Stimulated activated CD8-positive, alpha-beta memory T cell treated with anti-CD3 and anti-CD28 coated beads, Interleukin-15, amount 100 ng/mL, for 48 hours (primary cell): ENCODE data around the gene SLC8A2.
"Not testable (repeated sequence)": the region's sequence is repeated elsewhere in the genome, so short reads cannot be mapped to it uniquely, and the experiment has no call there.

ENCODE experiments used
- DNase-seq, 2 donors: peaks; one replicate each; pipeline ENCODE4 v3.0.0-alpha.2; 2020; ENCODE audit warnings: low read depth in 2 of 2

The SLC8A2 gene

DNA sequence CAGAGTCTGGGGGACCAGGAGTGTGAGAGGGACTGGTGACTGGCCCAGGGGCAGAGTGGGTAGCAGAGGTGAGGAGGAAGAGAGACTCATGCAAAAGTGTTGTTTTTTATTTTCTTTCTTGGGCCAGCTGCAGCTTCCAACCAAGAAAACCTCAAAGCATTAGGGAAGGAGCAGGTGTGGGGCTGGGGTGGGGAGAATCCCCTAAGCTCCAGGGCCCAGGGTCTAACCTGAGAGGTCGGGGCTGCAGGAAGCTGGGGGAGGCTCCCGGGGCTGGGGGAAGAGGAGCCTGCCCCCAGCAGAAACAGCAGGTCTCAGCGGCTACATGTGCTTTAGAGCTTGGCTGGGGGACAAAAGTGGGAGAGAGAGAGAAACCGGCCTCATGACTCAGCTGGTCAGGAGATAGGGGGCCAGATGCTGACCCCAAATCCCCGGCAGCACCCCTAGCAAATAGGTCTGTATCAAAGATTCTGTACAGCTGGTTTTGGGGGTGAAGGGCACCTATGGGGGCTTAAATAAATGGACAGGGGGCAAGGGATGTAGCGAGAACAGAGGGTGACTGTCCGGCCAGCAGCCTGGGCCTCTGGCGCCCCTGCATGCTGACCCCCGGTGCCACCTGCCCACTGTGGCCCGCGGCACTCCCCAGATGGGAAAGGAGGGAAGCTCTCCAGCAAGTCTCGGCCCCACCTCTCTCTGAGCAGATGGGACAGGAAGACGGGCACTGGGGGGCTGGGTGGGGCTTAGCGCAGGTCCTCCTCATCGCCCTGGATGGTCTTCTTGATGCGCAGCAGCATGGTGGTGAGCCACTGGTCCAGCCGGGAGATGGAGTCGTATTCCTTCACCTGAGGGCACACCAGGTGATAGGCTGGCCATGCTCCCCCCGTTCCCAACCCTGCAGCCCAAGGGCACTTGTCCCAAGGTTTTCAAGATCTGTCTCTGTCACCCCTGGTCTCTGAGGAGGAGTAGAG, 16.1 kb upstream of the SLC8A2 start:
- DNase-seq = no peak

DNA sequence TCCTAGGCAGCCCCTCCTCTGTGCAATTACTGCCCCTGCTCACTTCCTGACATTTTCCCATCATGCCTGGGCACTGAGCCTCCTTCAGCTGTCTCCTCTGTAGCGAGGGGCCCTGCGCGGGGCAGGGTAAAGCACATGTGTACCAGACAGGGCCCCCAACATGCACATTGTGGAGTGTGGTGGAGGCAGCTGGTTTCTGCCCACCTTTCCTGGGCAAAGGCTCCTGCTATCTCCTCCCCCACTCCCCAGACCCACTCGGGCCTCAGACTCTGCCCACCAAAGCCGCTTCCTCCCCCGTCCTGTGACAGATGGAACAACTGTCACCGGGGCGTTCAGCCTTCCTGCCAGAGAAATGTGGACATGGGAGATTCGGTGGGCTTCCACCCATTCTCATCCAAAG, 15.2 kb upstream of the SLC8A2 start:
- no peak for DNase-seq

DNA sequence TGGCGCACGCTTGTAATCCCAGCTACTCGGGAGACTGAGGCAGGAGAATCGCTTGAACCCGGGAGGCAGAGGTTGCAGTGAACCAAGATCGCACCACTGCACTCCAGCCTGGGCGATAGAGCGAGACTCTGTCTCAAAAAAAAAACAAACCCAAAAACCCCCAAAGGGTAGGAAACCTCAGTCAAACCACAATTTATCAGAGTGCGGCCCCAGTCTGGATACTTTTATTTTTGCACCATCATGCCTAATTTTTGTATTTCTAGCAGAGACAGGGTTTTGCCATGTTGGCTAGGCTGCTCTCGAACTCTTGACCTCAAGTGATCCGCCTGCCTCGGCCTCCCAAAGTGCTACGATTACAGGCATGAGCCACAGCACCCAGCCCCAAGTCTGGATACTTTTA, 14.5 kb upstream of the SLC8A2 start:
- not testable (repeated sequence) for DNase-seq

DNA sequence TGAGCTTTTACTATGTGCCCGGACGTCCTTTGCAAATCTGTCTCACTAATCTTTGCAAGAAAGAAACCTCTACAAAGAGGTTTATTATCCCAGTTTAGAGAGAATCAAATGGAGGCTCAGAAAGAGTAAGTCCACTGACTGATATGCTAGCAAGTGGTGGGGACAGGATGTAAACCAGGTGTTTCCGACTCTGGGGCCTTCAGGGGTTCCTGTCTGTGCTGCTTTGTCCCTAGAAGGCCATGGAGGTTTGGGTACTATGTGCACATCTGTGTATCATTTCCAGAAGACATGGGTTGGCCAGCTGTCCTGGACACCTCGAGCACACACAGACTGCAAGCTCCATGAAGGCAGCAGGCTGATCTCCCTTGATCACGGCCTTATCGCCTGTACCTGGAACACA, 13.5 kb upstream of the SLC8A2 start:
- DNase-seq = no peak

DNA sequence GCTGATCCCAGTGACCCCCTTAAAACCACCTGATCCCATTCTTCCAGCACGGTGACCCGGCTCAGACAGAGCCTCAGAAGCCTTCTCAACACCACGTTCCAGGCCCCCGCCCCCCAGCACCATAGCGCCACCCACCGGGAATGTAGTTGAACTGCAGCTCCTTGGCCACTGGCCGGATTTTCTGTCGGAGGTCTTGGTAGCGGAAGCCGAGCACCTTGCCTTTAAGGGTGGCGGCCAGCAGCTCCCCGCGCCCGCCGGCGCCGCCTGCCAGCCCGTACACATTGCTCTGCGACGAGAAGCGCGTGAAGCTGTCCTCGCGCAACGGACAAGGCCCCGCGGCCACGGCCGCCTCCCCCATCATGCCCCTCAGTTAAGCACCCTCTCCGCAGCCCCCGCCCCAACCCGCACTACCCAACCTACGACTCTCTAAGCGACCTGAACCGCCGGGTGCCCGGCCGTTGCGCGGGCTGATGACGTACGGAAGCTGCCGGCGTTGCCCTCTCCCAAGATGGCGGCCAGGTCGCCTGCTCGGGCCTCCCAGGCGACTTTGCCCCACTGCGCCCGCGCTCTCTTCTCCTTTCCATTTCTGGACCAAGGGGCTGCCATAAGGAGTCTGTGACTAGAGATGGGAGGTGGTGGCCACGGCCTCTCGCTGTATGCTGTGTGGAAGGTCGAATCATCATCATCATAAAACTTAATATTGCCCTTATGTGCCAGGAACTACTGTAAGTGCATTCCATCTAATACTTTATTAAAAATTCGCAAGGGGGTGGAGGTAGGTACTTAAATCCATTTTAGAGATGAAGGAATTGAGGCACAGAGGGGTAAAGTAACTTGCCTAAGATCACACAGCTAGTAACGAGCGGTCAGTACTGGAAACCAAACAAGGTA, 12.4 kb upstream of the SLC8A2 start, which contains the start of gene KPTN:
TSS of gene KPTN (minus strand) at position 420 of the 891 bp plus-strand sequence. CDS start at position 361, 59 bp downstream.
- peak; percentile 82 to 86 for DNase-seq

DNA sequence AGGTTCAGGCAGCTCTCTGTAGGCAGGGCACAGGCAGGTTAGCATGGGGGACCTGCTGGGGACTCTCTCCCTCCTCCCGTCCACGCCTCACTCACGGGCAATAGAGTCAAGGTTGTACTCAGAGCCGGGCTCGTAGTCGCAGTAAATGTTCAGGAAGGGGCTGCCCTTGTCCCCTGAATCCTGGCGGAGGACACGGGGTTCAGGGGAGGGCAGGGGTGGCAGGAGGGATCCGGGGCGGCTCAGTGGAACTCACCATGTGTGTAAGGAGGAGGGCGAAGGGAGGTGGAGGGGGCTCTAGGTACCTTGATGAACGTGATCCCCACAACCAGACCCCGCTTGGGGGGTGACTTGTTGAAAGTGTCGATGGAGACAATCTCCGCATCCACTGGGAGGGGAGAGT, 11.5 kb upstream of the SLC8A2 start:
- no peak for DNase-seq

DNA sequence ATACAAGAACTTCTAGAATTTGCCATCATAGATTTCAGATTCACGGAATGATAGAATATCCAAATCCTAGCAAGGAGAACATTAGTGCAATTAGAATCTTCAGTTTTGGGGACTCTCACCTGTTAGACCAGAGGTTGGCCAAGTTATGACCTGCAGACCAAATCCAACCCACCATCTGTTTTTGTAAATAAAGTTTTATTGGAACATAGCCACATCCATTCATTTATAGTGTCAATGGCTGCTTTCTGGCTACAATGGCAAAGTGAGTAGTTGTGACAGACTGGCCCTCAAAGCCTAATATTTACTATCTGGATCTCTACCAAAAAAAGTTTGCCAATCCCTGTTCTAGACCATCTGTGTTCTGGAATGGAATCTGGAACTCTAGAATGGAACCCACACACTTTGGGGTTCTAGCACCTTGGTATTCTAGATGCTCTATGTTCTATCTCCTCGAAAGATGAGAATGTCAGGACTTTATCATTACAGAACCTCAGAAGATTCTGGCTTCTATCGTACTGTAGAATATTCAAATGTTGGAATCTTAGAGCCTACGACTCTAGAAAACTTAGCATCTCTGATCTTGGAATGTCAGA, 9.9 kb upstream of the SLC8A2 start:
- DNase-seq = no peak

DNA sequence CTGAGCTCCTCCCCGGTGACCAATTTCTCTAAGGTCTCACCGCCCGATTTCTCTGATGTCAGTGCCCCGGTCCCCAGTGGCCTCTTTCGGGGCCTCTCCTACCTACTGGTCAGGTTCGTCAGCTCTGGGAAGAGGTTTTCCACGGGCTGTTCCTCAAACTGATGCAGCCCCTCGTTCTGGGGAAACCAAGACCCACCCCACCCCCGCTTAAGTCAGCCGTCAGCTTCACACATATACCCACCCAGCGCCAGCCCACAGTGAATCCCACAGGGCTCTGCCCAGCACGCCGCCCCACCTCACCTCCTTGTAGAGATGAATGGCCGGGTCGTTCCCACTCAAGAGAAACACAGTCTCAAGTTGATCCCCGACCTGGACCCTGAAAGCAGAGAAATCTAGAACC, 9.0 kb upstream of the SLC8A2 start:
- no peak for DNase-seq

DNA sequence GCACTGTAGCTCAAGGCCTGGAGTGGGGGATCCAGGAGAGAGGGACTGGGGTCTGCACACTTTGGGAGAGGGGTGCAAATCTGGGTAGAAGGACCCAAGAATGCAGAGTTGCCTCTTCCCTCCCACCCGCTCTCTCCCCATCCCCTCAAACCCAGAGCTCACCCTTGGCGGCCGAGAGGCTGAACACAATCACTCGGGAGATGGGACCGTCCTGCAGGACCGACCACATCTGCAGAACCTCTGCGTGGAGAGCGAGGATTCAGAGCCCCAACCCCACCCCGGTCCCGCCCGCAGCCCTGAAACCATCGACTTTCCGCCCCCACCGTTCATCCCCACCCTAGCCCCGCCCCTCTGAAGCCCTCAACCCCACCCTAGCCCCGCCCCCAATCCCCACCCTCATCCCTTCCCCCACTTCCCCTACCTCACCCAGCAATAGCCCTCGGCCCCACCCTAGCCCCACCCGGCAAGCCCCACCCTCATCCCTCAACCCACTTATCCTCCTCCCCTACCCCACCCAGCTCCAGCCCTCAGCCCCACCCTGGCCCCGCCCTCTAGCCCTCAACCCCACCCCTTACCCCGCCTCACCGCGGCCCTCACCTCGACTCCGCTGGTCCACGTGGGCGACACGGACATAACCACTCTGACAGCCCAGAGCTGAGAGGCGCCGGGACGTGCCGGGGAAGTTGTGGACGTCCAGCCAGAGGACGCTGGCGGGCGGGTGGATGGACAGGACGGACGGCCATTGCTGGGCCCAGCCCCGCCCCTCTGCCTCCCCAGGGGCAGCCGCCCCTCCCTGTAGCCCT, 8.2 kb upstream of the SLC8A2 start:
- DNase-seq = no peak

DNA sequence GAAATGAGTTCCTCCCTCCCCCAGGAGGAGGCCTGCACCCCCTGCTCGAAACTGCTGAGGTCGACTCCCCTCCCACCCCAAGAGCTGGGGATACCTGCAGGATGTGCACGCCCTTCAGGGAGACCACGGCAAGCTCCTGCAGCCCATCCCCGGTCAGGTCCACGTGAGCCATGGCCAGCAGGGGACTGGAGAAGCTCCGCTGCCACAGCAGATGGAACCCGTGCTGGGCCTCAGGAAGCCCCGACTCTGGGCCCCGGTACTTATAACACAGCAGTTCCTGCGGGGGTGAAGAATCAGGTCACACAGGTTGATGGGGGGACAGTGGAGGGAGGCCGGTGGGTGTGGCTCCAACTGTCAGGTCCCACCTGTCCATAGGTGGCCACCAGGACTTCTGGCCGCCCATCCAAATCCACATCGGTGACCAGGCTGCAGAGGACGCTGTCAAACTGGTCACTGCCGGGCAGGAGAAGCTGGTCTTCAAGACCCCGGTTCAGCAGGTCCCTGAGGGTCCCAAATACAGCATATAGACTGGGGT, 4.8 kb upstream of the SLC8A2 start:
- no peak for DNase-seq

DNA sequence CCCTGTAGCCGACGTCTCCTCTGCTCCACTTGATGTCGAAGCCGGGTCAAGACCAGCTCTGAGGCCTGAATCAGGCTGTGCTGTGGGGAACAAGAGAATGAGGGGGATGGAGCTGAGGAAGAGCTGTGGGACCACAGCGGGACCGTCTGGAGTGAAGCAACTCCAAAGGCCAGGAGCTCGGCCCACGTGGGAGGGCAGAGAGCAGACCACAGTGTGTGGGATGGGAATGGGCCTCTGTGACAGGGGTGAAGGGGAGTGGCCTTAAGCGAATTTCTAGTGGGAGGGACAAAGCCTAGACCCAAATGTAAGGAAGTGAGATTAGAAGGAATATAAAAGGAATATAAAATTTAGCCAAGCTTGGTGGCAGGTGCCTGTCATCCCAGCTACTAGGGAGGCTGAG, 3.8 kb upstream of the SLC8A2 start:
- DNase-seq = no peak

DNA sequence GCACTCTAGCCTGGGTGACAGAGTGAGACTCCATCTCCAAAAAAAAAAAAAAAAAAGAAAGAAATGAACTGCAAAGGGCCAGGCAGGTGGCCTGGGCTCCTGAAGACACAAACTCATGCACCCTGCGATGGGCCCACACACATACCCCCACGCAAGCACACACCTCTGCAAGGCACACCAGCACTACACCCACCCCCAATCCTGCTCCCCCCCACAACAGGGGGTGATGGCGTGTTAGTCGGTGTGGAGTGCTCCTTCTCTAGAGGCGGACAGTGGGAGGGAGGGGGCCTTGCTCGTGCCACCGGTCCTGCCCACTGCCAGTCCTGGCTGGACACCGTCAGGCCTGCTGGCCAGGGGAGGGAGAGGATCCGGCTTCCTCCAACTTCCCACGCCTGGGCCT, 1.6 kb upstream of the SLC8A2 start:
- no peak for DNase-seq

DNA sequence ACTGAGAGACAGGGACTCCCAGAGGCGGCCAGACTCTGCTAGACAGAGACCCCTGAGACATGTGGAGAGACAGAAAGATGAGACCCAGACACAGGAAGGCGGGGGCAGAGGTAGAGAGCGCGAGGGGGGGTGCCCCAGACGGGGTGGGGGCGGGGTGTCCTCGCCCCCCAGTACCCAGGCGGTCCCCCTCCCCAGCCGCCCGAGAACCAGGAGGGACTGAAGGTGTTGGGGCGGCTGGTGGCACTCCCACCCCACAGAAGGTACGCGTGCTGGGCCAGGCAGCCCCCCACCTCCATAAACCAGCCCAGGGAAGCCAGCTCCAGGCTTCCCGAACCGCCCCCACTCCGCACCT, 336 bp downstream of the SLC8A2 start:
- DNase-seq = no peak

DNA sequence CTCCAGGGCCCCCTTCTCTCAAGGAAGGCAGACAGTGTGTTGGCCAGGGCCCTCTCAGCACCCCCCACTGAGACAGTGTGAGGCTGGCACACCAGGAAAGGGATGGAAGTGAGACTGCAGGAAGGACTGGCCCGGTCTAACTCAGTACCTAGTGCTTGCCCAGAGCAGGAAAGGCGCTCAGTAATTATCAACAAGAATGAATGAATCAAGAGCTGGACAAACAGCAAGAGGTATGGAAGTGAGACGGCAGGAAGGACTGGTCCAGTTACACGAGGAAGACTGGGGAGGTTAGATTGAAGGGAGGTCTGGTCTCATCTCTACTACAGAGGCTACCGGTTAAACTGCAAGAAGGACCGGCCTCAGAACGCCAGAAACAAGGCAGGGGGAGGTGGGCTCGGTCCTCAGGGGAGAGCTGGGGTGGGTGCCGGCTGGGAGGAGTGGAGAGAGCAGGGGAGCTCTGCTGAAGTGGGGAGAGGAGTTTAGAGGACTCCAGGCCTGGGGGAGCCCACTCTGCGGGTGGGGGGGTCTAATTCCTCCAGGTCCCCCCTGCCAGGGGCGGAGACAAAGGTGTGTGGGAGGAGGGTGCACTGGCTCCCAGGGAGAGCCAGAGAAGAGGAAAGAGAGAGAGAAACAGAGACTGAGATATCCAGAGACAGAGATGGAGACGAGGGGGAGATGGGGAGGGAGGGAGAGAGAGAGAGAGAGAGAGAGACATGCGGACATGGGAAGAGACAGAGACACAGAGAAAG, 1.1 kb downstream of the SLC8A2 start:
- no peak for DNase-seq

DNA sequence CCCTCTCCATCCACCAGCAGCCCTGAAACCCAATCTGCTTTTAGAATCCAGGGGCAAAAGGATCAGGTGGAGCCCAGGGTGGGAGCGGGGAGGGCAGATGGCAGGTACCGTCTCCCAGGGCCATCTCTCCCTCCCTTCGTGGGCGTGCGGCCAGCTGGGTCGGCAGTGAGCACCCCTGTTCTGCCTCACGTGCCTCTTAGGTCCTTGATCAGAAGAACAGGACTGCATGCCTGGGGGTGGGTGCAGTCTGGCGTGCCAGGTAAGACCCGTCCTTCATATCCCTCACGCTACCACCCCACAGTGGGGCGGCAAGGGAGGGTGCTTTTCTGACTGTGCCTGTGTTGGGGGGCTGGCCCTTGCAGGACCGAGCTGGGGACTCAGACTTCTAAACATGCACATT, 2.0 kb downstream of the SLC8A2 start:
- no peak for DNase-seq

DNA sequence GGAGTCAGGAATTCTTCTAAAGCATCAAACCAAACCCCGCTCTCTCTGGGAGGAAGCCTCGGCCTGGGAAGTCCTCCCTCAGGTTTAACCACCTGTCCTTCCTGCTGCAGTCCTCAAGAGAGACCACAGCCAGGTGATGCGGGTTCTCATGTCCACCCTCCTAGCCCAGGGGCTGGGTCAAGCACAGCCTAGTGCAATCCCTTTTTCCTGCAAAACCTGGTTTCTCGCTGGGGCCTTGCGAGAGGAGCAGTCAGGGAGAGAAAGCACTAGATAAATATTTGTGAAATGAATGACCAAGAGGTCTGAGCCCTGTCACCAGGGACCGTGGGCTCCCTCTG, 2.4 kb downstream of the SLC8A2 start:
- no peak for DNase-seq

DNA sequence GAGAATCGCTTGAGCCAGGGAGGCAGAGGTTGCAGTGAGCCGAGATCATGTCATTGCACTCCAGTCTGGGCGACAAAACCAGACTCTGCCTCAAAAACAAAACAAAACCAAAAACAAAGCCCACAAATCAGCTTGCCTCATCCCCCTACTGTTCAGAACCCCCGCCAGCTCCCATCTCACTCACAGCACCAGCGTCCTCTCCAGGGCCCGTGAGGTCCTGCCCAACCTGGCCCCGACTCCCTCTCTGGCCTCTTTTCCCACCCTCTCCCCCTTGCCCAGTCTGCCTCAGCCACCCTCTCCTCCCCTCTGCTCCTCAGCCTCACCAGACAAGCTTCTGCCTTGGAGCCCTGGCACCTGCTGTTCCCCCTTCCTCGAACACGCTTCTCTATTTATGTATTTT, 3.8 kb downstream of the SLC8A2 start:
- DNase-seq = no peak

DNA sequence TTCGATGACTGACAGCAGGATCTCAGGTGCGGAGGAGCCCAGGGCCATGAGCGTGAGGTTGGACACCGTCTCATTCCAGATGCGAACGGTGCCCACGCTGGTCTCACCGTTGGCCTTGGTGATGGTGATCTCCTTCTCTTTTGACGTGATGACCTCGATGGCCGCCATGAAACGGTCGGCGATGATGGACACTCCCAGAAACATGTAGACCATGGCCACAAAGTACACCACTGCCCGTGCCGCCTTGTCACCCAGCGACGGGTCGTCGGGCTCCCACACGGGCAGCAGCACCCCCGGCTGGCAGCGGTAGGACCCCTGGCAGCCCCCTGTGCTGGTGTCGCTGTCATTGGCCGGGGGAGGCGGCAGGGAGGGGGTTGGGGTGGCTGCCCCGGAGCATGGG, 5.7 kb downstream of the SLC8A2 start:
- DNase-seq = no peak

DNA sequence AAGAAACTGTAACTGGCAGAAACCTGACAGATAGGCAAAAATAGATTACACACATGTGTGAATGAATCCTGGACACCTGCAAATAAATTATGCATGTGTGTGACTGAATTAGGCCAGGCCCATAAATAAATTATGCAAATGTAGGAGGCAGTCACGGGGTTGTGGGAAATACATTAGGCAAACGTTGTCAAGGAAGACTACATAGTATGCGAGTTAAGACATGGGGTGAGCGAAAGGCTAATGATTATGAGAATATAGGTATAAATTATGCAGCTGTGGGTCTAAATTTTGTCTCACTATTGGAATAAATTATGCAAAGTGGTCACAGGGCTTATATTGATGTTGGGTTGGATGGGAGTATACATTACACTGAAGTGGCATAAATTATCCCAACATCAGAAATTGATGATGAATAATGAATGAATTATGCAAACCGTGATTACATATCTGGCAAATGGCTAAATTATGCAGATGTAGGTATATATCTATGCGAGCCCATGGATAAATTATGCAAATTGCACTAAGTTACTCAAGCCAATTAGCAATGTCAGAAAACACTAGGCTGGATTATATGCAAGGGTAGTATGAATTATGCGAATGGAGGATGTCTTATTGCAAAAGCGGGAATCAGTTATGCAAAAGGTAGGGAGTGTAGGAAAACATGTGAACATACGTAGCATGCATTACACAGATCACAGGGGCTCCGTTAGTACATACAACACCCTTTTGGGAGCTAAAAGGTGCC, 6.8 kb downstream of the SLC8A2 start:
- DNase-seq = no peak

DNA sequence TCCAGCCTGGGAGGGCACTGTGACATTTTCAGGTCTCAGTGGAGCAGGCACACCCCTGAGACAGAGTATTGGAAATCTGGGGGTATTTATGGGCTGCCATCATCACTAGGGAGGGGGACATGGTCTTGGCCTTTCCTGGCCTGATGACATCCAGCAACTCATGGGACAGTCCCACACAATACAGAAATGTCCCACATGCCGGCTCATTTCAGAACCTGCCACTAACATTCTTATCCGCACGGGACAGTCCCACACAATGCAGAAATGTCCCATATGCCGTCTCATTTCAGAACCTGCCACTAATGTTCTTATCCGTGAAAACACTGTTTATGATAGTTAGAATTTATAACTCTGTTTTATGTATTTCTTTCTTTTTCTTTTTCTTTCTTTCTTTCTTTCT, 9.8 kb downstream of the SLC8A2 start:
- no peak for DNase-seq
